Endothelial cell of umbilical vein (primary cell): Measurements from ENCODE around the gene NUP214. TPM values are rescaled to one million over a fixed set of nuclear protein-coding genes. Genes with fewer than 3 reads are reported as not detected.

Source experiments
- BruUV-seq: library from RNA; stranded (reverse); fragments of 400-500 nt; replicated peaks from 2 replicates; lab custom pipeline; 2021; lab: Mats Ljungman, UMichigan
- CTCF ChIA-PET: fragments of 300-600, 350-600 bp; sonication (Branson Sonifier 250); formaldehyde crosslinking; loops from one replicate; lab custom pipeline; 2021; ENCODE audit warnings: antibody characterized with exemption, inconsistent platforms; lab: Charles Lee
- POLR2A ChIA-PET: fragments of 300-600, 350-600 bp; sonication (Branson Sonifier 250); formaldehyde crosslinking; loops from one replicate; lab custom pipeline; 2021; ENCODE audit warnings: antibody characterized with exemption, inconsistent platforms; lab: Charles Lee
- DNase-seq: peaks from one replicate; pipeline ENCODE4 v3.0.0-alpha.2; 2011; ENCODE audit warnings: low read depth, low spot score
- FAIRE-seq: peaks from 2 replicates; lab custom pipeline; 2011; peaks lifted over from hg19 to GRCh38; lab: Jason Lieb, UNC
- H2AFZ ChIP-seq: 2 replicates; pipeline ENCODE4 v1.6.0; 2012; ENCODE audit warnings: low read depth, low read length, control low read depth, inconsistent platforms
- H3K27ac ChIP-seq: 2 replicates; pipeline ENCODE4 v1.5.1; 2011; ENCODE audit warnings: low read depth, mild to moderate bottlenecking, control low read depth, low read length, moderate library complexity; ENCODE audit not compliant: insufficient read depth
- H3K27me3 ChIP-seq, 2 experiments: 2 replicates each; pipeline versions ENCODE4 v1.6.0 to v1.6.1; 2011; ENCODE audit warnings: low read length in 2 of 2, mixed read lengths in 1 of 2; ENCODE audit not compliant: control insufficient read depth in 2 of 2, insufficient read depth in 2 of 2
- H3K36me3 ChIP-seq, 2 experiments: 2 replicates in 1 of 2; 3 replicates in 1 of 2; pipeline ENCODE4 v1.5.1; 2011; ENCODE audit warnings: low read length in 2 of 2, mild to moderate bottlenecking in 1 of 2, moderate library complexity in 1 of 2; ENCODE audit not compliant: control insufficient read depth in 2 of 2, insufficient read depth in 2 of 2; ENCODE audit errors: extremely low read depth in 1 of 2
- H3K4me1 ChIP-seq: 3 replicates; pipeline ENCODE4 v1.5.1; 2011; ENCODE audit warnings: mild to moderate bottlenecking, low read length; ENCODE audit not compliant: control insufficient read depth, insufficient read depth; ENCODE audit errors: extremely low read depth
- H3K4me2 ChIP-seq: 2 replicates; pipeline ENCODE4 v1.6.1; 2011; ENCODE audit warnings: low read length, control low read depth, mixed read lengths; ENCODE audit not compliant: insufficient read depth
- H3K4me3 ChIP-seq, 3 experiments: fragments of 200-600 bp in 1 of 3; sonication (generic), shearing (Covaris generic) in 1 of 3; replicated peaks in 1 of 3; 2 replicates each; pipeline ENCODE4 v1.5.1; 2011 to 2016; ENCODE audit warnings: control low read depth in 3 of 3, low read length in 3 of 3, mild to moderate bottlenecking in 2 of 3, inconsistent platforms in 1 of 3, low read depth in 1 of 3, moderate library complexity in 1 of 3; ENCODE audit not compliant: insufficient read depth in 1 of 3
- H3K79me2 ChIP-seq: 2 replicates; pipeline ENCODE4 v1.6.0; 2012; ENCODE audit warnings: low read length, inconsistent platforms; ENCODE audit not compliant: control insufficient read depth, insufficient read depth
- H3K9ac ChIP-seq: replicated peaks from 2 replicates; pipeline ENCODE3; 2011; ENCODE audit warnings: low read length, control low read depth; ENCODE audit not compliant: insufficient read depth; ENCODE audit errors: extremely low read depth
- H3K9me1 ChIP-seq: replicated peaks from 3 replicates; pipeline ENCODE4 v1.6.0; 2011; ENCODE audit warnings: mild to moderate bottlenecking, low read length; ENCODE audit not compliant: control insufficient read depth, insufficient read depth; ENCODE audit errors: extremely low read depth
- H3K9me3 ChIP-seq: replicated peaks from 2 replicates; pipeline ENCODE4 v1.5.1; 2012; ENCODE audit warnings: low read length, inconsistent platforms; ENCODE audit not compliant: control insufficient read depth, insufficient read depth
- H4K20me1 ChIP-seq: replicated peaks from 2 replicates; pipeline ENCODE3; 2011; ENCODE audit warnings: mild to moderate bottlenecking, low read length; ENCODE audit not compliant: control insufficient read depth, insufficient read depth; ENCODE audit errors: extremely low read depth
- EZH2 ChIP-seq: IDR thresholded peaks from 2 replicates; pipeline ENCODE4 v1.6.1; 2012; ENCODE audit warnings: borderline replicate concordance, low read depth, mild to moderate bottlenecking, moderate library complexity, low read length, inconsistent platforms; ENCODE audit not compliant: severe bottlenecking
- FOS ChIP-seq: IDR thresholded peaks from 2 replicates; pipeline ENCODE4 v1.6.1; 2011; ENCODE audit warnings: mild to moderate bottlenecking, low read length, moderate library complexity, borderline replicate concordance; ENCODE audit not compliant: insufficient read depth
- GATA2 ChIP-seq: IDR thresholded peaks from 2 replicates; pipeline ENCODE4 v1.7.0; 2011; ENCODE audit warnings: low read depth, mild to moderate bottlenecking, moderate library complexity, mixed read lengths, low read length; ENCODE audit not compliant: insufficient read length, insufficient read depth
- JUN ChIP-seq: IDR thresholded peaks from 2 replicates; pipeline ENCODE4 v1.6.1; 2011; ENCODE audit warnings: borderline replicate concordance, low read depth; ENCODE audit not compliant: insufficient read length, insufficient read depth
- MAX ChIP-seq: IDR thresholded peaks from 2 replicates; pipeline ENCODE4 v1.6.1; 2011; ENCODE audit not compliant: insufficient read depth, insufficient read length
- MYC ChIP-seq: IDR thresholded peaks from one replicate; pipeline ENCODE4 v1.6.1; 2011; ENCODE audit warnings: mild to moderate bottlenecking, low read depth, low read length
- POLR2A ChIP-seq: IDR thresholded peaks from 2 replicates; pipeline ENCODE4 v1.6.1; 2012; ENCODE audit warnings: low read depth, mild to moderate bottlenecking, control low read depth, low read length
- POLR2AphosphoS5 ChIP-seq: IDR thresholded peaks from 2 replicates; pipeline ENCODE4 v1.6.1; 2012; ENCODE audit warnings: low read depth, mild to moderate bottlenecking, control low read depth, low read length, moderate library complexity; ENCODE audit not compliant: insufficient read depth
- dilution Hi-C: fragments of 300-500 bp; cut with MboI; formaldehyde crosslinking; loops from one replicate; pipeline ENCODE4 v1.15.0; 2019; ENCODE audit warnings: low sequenced_read_pairs; ENCODE audit not compliant: extremely low pct_ligation_motif_present
- intact Hi-C: fragments of 100-400 bp; cut with micrococcal nuclease; formaldehyde crosslinking; loops from one replicate; pipeline ENCODE4 v1.10.0; 2022
- polyA plus RNA-seq, 4 experiments: library from polyadenylated mRNA; depleted of rRNA in 3 of 4; stranded (reverse) in 3 of 4; unstranded in 1 of 4; fragments of >200 nt; gene quantifications; 2 replicates each; pipeline versions ENCODE4 v1.2.1 to v1.2.3, GENCODE V29; 2011 to 2012; ENCODE audit warnings: missing spikeins in 1 of 4
- total RNA-seq: library from RNA; stranded (reverse); gene quantifications from 2 replicates; pipeline ENCODE4 v1.2.3, GENCODE V29; 2021
- TF ChIP-seq, protein P1 (sequence below), 2 donors: IDR thresholded peaks; 1 replicate in 1 of 2; 2 replicates in 1 of 2; pipeline ENCODE4 v1.5.1; 2011; ENCODE audit warnings: low read length in 2 of 2, mild to moderate bottlenecking in 2 of 2, moderate library complexity in 2 of 2, control low read depth in 1 of 2, inconsistent platforms in 1 of 2, low read depth in 1 of 2; ENCODE audit not compliant: insufficient read depth in 1 of 2; ENCODE audit errors: extremely low read depth in 1 of 2

Gene NUP214
- total and polyA plus RNA-seq, 2 donors (not counting 3 experiments of a cell fraction or from before 2014, with no cell fraction given) = 28.7 to 65.9 TPM

- Histone ChIP-seq H2AFZ (no peak overlapping the region), H3K27ac (no peak overlapping the region), H3K36me3 (peaks cover 0 to 2% of the 10 kb centered on the region in 2 experiments), H3K4me2 (no peak overlapping the region), H3K9ac (no peak overlapping the region), H4K20me1 (no peaks in the 10 kb centered on the region), H3K27me3 (peaks cover 14 to 18% of the 10 kb centered on the region in 2 experiments), H3K79me2 (peaks cover 32% of the 10 kb centered on the region), H3K4me1 (peaks cover 30% of the 10 kb centered on the region), H3K9me1 (no peaks in the 10 kb centered on the region), H3K4me3 (peak overlapping the region in 2 of 3 experiments; percentile 31 to 81), H3K9me3 (no peaks in the 10 kb centered on the region)
- FAIRE-seq = peak; percentile 93
- dilution Hi-C loops (no loop called here), intact Hi-C loops (no loop called here)
- CTCF ChIA-PET = interaction anchor here (0.6 to 2.8 kb wide), 4 partner anchors 13 to 98 kb away, joined by 3 to 11 read pairs (median 3); no protein-coding TSS in a partner anchor
- no TSS peak for BruUV-seq
- TF ChIP-seq POLR2AphosphoS5 (no peak), GATA2 (no peak), POLR2A (no peak), FOS (no peak), EZH2 (no peak), MAX (no peak), JUN (no peak), MYC (no peak)
- TF ChIP-seq, protein P1, sequence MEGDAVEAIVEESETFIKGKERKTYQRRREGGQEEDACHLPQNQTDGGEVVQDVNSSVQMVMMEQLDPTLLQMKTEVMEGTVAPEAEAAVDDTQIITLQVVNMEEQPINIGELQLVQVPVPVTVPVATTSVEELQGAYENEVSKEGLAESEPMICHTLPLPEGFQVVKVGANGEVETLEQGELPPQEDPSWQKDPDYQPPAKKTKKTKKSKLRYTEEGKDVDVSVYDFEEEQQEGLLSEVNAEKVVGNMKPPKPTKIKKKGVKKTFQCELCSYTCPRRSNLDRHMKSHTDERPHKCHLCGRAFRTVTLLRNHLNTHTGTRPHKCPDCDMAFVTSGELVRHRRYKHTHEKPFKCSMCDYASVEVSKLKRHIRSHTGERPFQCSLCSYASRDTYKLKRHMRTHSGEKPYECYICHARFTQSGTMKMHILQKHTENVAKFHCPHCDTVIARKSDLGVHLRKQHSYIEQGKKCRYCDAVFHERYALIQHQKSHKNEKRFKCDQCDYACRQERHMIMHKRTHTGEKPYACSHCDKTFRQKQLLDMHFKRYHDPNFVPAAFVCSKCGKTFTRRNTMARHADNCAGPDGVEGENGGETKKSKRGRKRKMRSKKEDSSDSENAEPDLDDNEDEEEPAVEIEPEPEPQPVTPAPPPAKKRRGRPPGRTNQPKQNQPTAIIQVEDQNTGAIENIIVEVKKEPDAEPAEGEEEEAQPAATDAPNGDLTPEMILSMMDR (IDR thresholded peaks at IDR 0.05; ENCODE audit: extremely low read depth in 1 of 2, insufficient read depth in 1 of 2, low read depth in 1 of 2, low read length in 2 of 2) = no peak
- POLR2A ChIA-PET = interaction anchor here (0.6 kb wide), 2 partner anchors 22 to 256 kb away, joined by 3 to 10 read pairs; no protein-coding TSS in a partner anchor
- DNase-seq = peak; percentile 86
These were observed 152.7 kb downstream of the NUP214 start for GRCh38 chr9:131277910-131278701.
